ENCODE measurements around the gene KRT17. TPM values are rescaled to one million over a fixed set of nuclear protein-coding genes. Genes with fewer than 3 reads are reported as not detected.

Gene KRT17
- total and polyA plus RNA-seq, 2 of the 4 experiments (the other 2 are of a cell fraction) = 2.5 to 4.6 TPM

GRCh38 chr17:41658846-41659245 is 34.5 kb upstream of the KRT17 start:
- in situ Hi-C loops (cut with MboI; ENCODE audit: low sequenced_read_pairs) (loop anchor here (25.0 kb wide), 1 partner anchor 1297 kb away; the partner anchor contains the start of gene GJD3), intact Hi-C loops (cut with micrococcal nuclease) (no loop called here), dilution Hi-C loops (cut with HindIII; ENCODE audit: low sequenced_read_pairs, unreplicated experiment) (no loop called here)
- Histone ChIP-seq H2AFZ (replicated peaks; ENCODE audit: low read length, poor library complexity) (peak overlapping the region; percentile 32), H3K9me1 (ENCODE audit: insufficient read depth, low read length) (no peaks in the 10 kb centered on the region), H3K4me2 (ENCODE audit: low read depth, low read length) (no peak overlapping the region), H2AK9ac (replicated peaks; ENCODE audit: low read depth, low read length, poor library complexity) (peak overlapping the region; percentile 16), H3K4me1 (ENCODE audit: control insufficient read depth, insufficient read depth, low read length) (no peaks in the 10 kb centered on the region), H3K4ac (ENCODE audit: low read depth, low read length) (no peak overlapping the region), H3K79me1 (ENCODE audit: low read depth in 1 of 2, low read length in 2 of 2) (no peaks in the 10 kb centered on the region), H4K91ac (ENCODE audit: insufficient read depth, low read depth, low read length) (no peak overlapping the region), H4K8ac (ENCODE audit: low read depth in 2 of 2, low read length in 2 of 2) (no peak overlapping the region), H3K23ac (ENCODE audit: low read depth, low read length) (no peak overlapping the region), H3K9me3 (ENCODE audit: control insufficient read depth, insufficient read depth, low read length) (no peaks in the 10 kb centered on the region), H4K20me1 (ENCODE audit: insufficient read depth, low read length) (no peaks in the 10 kb centered on the region), H2BK120ac (ENCODE audit: low read depth, low read length) (no peak overlapping the region), H2BK5ac (ENCODE audit: low read depth, low read length, poor library complexity, severe bottlenecking) (no peak overlapping the region), H3K36me3 (ENCODE audit: control insufficient read depth, insufficient read depth, low read length) (no peaks in the 10 kb centered on the region), H3K18ac (ENCODE audit: low read depth, low read length) (no peak overlapping the region), H2BK15ac (ENCODE audit: low read depth, low read length) (no peak overlapping the region), H3K27me3 (ENCODE audit: control insufficient read depth, insufficient read depth, low read length) (peaks cover 3% of the 10 kb centered on the region; the same call in 1 of the 2 replicates), H3K14ac (replicated peaks; ENCODE audit: low read depth, low read length) (no peak overlapping the region), H3K4me3 (ENCODE audit: insufficient read depth, low read depth, low read length) (no peak overlapping the region), H3K9ac (ENCODE audit: low read depth, low read length) (no peak overlapping the region), H3K56ac (ENCODE audit: extremely low read depth, insufficient read depth, low read length) (no peak overlapping the region), H3K27ac (ENCODE audit: insufficient read depth, low read length) (no peak overlapping the region), H2BK20ac (ENCODE audit: low read depth, low read length) (no peak overlapping the region), H4K5ac (ENCODE audit: low read depth, low read length) (no peak overlapping the region), H2AK5ac (ENCODE audit: low read depth, low read length) (no peak overlapping the region)
- no TSS peak for BruUV-seq (replicated peaks)
- POLR2A ChIA-PET (ENCODE audit: unreplicated experiment) = no interaction called here
- no CpG with 5 or more reads among the region's 5 CpGs for WGBS, 2 experiments (ENCODE audit: extremely low coverage in 2 of 2, insufficient read length in 1 of 2)
- DNase-seq (no peak), ATAC-seq (ENCODE audit: low read depth) (no peak)
- CTCF ChIA-PET = no interaction called here
- no peak for TF ChIP-seq SMC3 (IDR thresholded peaks at IDR 0.05; ENCODE audit: low read depth, low read length)
- TF ChIP-seq CTCF (conservative IDR thresholded peaks at IDR 0.05; ENCODE audit: low read depth, low read length) = no peak
- no peak for TF ChIP-seq NFE2L2 (IDR thresholded peaks at IDR 0.05; ENCODE audit: low read depth, low read length)
- no peak for TF ChIP-seq RAD21 (IDR thresholded peaks at IDR 0.05; ENCODE audit: low read length)
- TF ChIP-seq RFX5 (IDR thresholded peaks at IDR 0.05; ENCODE audit: low read depth, low read length) = no peak
- TF ChIP-seq MAZ (IDR thresholded peaks at IDR 0.05; ENCODE audit: borderline replicate concordance, low read depth, low read length) = no peak
- no peak for TF ChIP-seq CHD1 (IDR thresholded peaks at IDR 0.05; ENCODE audit: low read depth, low read length)
- TF ChIP-seq POLR2A (IDR thresholded peaks at IDR 0.05; ENCODE audit: low read depth, low read length) = no peak
- TF ChIP-seq RCOR1 (IDR thresholded peaks at IDR 0.05; ENCODE audit: insufficient replicate concordance, low read length) = no peak
- TF ChIP-seq BHLHE40 (IDR thresholded peaks at IDR 0.05; ENCODE audit: low read depth, low read length) = no peak
- no peak for TF ChIP-seq USF2 (IDR thresholded peaks at IDR 0.05; ENCODE audit: low read depth, low read length)
- no peak for TF ChIP-seq CEBPB (IDR thresholded peaks at IDR 0.05; ENCODE audit: low read depth, low read length)
- no peak for TF ChIP-seq FOS (IDR thresholded peaks at IDR 0.05; ENCODE audit: low read depth, low read length)
- no peak for TF ChIP-seq MXI1 (IDR thresholded peaks at IDR 0.05; ENCODE audit: borderline replicate concordance, low read depth, low read length)
- no peak for TF ChIP-seq MAFK (IDR thresholded peaks at IDR 0.05; ENCODE audit: low read depth, low read length)
- TF ChIP-seq ELK1 (IDR thresholded peaks at IDR 0.05; ENCODE audit: borderline replicate concordance, low read depth, low read length) = no peak

Data from IMR-90 (cell line).